IPS-NIHi11 (cell line): ENCODE measurements around the gene STX18.

ENCODE experiments used
- DNase-seq: peaks from one replicate; pipeline ENCODE4 v3.0.0; 2012; ENCODE audit warnings: mixed read lengths, low spot score

STX18 gene

DNA sequence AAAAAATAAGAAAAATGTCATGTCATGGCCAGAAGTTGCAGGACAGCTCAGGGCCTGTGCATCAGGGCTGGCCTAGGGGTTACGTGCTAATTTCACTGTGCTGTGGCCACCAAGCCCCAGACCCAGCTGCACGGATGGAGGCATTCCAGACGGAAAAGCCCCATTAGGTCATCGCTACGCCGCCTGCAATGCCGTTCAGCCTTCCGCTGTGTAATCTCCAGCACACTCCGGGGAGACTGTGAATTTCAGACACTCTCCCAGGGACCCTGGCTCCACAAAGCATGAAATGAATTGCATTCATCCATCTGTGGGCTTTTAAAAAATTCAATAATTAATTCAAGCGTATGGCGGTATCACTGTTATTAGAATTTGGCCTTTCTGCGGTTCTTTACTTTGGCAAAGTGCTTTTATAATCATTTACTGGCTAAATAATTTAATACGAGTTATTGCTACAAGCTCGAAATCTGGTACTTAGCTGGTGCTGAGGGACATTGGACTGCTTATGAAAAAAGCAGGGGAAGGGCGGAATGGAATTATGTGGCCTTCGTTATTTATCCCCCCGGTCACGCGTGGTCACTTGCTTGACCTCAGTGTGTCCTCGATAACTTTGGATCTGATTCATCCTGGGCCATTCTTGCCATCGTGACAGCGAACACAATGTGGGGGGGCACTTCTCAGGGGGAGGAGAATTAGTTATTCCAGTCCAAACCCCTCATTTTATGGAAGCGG, 164.0 kb downstream of the STX18 start:
- DNase-seq: no peak

DNA sequence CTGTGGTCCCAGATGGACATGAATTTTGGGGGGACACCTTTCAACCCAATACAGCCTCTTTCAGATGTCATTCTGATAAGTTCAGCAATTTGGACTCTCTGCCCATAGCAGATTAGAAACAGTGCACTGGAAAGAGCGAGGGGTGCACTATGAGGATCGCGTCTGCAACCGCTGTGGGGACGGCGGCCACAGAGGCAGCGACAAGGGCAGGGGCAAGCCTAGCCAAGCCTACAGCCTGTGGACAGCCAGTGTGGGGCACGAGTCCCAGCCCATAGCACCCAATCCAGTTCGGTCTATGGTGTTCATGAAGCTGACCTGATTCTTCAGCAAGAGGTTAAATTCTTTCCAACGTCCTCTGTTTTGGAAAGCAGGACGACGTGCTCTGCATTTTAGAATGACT, 164.7 kb downstream of the STX18 start:
- DNase-seq: no peak

DNA sequence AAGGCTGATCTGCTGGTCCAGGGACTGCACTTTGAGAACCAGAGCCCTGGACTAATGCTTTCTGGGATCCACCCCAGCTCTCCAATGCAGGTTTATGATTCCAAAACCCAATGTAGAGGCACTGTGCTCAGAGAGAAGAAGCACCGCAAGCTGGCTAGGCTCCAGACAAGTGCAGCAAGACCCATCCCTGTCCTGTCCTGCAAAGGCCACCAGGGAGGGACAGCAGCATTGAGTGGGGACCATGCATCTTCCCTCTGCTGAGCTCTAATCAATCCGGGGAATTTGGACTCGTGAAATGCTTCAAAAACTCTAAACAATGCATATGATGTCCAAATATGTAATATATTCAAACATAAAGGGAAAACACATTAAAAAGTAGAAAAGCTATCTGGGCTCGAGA, 165.8 kb downstream of the STX18 start:
- no peak for DNase-seq

DNA sequence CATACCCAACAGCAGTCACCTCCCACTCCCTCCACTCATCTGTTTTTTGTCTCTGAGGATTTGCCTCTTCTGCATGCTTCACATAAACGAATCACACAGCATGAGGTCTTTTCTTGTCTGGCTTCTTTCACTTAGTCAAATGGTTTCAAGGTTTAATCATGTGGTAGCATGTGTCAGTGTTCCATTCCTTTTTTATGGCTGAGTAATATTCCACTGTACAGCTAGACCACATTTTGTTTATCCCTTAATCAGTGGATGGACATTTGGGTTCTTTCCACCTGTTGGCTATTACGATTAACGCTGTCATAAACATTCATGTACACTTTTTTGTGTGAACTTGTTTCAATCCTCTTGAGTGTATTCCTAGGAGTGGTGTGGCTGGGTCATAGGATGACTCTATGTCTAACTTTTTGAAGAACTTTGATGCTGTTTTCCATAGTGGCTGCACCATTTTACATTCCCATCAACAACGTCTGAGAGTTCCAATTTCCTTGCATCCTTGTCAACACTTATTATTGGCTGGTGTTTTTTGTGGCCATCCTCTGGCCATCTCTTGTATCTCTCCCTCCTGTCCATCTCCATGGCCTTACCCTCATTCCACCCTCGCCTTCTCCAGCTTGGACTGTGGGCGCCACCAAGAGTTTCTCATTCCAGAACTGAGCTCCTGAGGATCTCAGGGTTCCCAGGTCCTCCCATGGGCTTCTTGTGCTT, 167.3 kb downstream of the STX18 start:
- DNase-seq: no peak
